Tongue (tissue), 2 donors: ENCODE measurements around the gene COG3. TPM values are rescaled to one million over a fixed set of nuclear protein-coding genes. Genes with fewer than 3 reads are reported as not detected.
A peak's percentile ranks its signal among the peaks of the same experiment; 100 is the strongest.
"Not testable (repeated sequence)": the region's sequence is repeated elsewhere in the genome, so short reads cannot be mapped to it uniquely, and the experiment has no call there.

ENCODE experiments used
- DNase-seq: peaks from one replicate; pipeline ENCODE4 v3.0.0-alpha.2; 2015
- total RNA-seq: library from RNA; depleted of rRNA; stranded (reverse); fragments of >200 nt; gene quantifications from one replicate; pipeline ENCODE4 v1.2.3, GENCODE V29; 2014

COG3 gene, protein sequence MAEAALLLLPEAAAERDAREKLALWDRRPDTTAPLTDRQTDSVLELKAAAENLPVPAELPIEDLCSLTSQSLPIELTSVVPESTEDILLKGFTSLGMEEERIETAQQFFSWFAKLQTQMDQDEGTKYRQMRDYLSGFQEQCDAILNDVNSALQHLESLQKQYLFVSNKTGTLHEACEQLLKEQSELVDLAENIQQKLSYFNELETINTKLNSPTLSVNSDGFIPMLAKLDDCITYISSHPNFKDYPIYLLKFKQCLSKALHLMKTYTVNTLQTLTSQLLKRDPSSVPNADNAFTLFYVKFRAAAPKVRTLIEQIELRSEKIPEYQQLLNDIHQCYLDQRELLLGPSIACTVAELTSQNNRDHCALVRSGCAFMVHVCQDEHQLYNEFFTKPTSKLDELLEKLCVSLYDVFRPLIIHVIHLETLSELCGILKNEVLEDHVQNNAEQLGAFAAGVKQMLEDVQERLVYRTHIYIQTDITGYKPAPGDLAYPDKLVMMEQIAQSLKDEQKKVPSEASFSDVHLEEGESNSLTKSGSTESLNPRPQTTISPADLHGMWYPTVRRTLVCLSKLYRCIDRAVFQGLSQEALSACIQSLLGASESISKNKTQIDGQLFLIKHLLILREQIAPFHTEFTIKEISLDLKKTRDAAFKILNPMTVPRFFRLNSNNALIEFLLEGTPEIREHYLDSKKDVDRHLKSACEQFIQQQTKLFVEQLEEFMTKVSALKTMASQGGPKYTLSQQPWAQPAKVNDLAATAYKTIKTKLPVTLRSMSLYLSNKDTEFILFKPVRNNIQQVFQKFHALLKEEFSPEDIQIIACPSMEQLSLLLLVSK
- 37.5 TPM for total RNA-seq

DNA sequence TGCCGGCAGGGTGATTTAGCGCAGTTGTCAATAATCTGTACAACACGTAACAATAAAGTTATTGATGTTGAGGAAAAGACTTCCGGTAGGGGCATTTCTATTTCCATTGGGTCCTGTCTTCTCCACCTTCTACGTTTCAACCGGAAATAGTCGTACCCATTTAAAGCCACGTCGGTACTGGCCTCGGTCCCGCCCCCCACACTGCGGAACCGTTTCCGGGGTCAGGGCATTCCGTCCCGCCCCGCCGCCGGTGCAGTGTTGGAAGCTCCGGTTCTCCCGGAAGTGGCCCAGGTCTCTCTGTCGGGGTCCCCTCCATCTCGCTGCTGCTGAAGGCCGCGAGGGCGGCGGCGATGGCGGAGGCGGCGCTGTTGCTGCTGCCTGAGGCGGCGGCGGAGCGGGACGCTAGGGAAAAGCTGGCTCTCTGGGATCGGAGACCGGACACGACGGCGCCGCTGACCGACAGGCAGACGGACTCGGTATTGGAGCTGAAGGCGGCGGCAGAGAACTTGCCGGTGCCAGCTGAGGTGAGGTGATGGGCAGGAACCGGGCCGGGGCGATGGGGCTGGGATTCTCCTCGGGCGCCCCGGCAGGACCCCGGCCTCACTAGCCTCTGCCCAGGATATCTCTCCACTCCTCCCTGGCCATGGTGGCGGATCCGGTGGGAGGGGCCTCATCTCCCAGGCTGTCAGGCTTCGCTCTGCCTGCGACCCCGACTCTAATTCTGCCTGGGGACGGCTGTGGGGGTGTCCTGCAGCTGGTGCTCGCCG, at the start of gene COG3:
Gene COG3 (plus strand): TSS at position 253 of the 767 bp plus-strand sequence. CDS start 98 bp downstream, at position 351.
- DNase-seq: peak; percentile 98

DNA sequence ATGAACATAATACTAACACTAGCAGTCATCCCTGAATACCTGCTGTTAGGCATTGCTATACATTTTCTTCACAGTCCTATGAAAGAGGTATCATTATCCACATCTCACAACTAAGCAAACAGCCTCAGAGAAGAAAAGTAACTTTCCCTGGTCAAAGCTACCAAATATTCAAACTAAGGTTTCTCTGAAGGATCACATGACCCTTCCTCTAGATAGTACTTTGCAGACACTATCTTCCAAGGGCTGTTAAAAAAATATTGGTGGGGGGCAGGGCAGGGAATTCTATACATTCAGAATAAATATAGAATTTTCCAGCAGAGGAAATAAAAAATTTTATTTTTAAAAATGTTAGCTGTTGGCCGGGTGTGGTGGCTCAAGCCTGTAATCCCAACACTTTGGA, 49.6 kb upstream of the COG3 start:
- no peak for DNase-seq

DNA sequence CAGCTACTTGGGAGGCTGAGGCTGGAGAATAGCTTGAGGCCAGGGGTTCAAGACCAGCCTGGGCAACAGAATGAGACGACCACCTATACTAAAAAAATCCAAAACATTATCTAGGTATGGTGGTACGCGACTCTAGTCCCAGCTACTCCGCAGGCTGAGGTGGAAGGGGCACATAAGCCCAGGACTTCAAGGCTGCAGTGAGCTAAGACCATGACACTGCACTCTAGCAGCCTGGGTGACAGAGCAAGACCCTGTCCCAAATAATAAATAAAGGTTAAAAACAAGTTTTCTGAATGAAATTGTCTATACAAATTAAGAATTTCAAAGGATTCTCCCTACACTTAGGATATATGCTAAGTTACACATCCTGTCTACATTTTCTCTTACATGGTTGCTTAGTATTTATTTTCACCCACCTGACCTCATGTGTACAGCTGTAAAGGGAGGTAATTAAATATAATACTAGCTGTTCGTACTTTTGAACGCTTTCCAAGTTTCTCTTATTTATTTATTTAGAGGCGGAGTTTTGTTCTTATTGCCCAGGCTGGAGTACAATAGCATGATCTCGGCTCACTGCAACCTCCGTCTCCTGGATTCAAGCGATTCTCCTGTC, 48.1 kb upstream of the COG3 start:
- no peak for DNase-seq

DNA sequence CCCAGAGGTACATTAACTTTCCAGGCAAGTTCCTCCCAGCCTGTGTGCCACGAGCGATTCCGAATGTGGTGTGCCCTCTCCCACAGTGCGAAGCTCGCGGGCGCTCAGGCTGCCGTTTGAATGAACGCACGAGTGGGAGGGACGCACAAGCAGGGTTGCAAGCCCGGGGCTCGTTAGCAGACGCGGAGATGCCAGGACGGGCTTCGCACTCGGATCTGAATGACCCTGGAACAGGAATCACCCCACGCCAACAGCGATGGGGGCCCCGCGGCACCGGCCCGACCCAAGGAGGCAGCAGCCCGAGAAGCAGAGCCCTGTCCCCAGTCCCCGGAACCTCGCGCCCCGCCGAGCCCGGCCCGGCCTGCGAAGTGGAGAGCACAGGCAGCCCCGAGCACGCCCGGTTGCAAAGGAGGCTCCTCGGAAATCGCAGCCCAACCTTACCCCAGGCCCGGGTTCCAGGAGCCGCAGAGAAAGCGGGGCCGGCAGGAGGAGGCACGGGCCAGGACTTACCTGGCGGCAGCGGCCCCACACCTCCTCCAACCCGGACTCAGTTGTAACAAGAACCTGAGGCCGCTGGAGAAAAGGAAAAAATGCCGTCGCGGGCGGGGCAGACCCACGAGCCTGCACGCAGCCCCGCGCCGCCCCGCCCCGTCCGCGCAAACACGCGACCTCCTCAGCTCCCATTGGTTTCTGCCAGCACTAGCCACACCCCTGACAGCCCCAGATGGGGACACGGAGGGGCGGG, 46.8 kb upstream of the COG3 start, which contains the start of gene SLC25A30:
Gene SLC25A30 (minus strand): TSS at position 584 of the 745 bp plus-strand sequence. CDS start 6,948 bp downstream, outside the sequence.
- DNase-seq: peak; percentile 96

DNA sequence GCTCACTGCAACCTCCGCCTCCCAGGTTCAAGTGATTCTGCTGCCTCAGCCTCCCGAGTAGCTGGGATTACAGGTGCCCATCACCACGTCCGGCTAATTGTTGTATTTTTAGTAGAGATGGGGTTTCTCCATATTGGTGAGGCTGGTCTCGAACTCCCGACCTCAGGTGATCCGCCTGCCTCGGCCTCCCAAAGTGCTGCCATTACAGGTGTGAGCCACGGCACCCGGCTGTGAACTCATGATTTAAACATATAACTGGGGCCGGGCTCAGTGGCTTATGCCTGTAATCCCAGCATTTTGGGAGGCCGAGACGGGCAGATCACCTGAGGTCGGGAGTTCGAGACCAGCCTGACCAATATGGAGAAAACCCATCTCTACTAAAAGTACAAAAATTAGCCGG, 45.4 kb upstream of the COG3 start:
- DNase-seq: not testable (repeated sequence)

DNA sequence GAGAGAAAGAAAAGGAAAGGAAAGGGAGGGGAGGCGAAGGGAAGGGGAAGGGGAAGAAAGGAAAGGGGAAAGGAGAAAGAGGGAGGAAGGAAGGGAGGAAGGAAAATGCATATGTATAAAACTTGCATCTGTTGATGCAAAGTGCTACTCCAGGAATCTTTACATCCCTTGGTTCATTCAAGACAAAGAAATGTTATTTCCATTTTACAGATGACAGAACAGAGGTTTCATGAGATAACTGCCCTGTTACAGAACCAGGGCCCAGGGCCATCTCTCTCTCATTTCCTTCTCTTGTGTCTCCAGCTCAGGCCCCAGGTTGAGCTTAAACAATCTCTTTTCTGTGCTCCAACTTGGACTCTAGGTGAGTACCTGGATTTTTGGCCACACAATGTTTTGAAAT, 44.8 kb upstream of the COG3 start:
- DNase-seq: no peak

DNA sequence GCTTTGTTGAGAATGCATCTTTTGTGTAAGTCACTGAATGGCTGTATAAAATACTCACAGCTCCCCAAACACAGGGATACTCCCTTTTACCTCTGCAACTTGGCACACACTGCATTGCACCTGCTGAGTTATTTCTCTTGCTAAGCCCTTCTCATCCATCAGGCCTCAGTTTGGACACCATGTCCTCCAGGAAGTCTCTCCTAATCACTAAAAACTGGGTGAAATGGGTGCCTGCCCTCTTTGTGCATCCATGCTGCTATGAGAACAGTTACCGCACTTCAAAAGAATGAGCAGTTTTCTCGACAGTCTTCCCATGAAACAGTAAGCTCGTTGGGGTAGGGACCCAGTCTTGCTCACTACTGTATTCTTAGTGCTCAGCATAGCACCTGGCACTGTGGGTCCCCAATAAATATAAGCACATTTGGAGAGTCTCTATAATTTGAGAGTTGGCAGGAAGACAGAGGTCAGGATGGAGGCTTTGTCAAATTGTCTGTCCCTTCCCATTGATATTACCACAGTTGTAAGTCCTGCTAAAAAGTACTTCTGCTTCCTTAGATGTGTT, 41.9 kb upstream of the COG3 start:
- DNase-seq: no peak

DNA sequence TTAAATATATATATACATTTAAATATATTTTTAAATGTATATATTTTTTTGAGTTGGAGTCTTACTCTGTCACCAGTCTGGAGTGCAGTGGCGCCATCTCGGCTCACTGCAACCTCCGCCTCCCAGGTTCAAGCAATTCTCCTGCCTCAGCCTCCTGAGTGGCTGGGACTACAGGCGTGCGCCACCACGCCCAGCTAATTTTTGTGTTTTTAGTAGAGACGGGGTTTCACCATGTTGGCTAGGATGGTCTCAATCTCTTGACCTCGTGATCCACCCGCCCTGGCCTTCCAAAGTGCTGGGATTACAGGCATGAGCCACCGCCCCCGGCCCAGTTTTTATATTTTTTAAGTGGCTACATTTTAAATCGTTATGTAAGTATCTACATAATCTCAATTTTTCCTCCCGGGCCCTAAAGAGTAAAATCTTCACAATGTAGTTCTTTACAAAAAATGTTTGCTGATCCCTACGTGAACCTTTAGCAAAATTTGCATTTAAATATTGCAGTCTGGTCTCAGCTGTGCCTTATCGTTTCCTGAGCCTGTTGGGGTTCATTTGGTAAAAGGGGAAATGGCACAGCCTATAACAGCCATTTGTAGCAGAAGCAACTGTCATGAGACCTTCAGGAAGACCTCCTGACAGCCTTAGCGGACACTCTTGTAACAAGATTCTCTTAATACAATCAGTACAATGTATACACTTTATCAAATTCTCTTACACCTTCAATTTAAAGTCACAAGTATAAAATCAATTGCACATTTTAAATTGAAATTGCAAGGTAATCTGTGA, 38.5 kb upstream of the COG3 start:
- DNase-seq: not testable (repeated sequence)

DNA sequence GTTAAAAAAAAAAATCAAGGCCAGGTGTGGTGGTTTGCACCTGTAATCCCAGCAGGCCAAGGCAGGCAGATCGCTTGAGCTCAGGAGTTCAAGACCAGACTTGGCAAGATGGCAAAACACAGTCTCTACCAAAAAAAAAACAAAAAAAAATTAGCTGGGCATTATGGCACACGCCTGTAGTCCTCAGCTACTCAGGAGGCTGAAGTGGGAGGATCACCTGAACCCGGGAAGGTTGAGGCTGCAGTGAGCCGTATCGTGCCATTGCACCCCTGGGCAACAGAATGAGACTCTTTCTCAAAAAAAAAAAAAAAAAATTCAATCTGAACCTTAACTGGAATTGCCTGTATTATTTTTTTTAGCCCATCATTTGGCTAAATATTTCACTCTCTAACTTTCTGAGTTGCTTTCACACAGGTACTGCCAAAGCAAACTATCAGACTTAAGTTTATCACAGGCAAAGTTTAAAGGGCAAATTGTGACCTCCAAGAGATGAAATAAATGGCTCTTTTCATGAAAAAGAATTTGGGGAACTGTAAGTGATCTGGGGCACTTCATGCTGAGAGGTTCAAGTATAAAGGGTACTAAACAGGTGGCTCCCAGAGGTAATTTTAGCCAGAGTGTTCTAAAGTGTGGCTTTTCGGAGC, 31.9 kb upstream of the COG3 start:
- no peak for DNase-seq

DNA sequence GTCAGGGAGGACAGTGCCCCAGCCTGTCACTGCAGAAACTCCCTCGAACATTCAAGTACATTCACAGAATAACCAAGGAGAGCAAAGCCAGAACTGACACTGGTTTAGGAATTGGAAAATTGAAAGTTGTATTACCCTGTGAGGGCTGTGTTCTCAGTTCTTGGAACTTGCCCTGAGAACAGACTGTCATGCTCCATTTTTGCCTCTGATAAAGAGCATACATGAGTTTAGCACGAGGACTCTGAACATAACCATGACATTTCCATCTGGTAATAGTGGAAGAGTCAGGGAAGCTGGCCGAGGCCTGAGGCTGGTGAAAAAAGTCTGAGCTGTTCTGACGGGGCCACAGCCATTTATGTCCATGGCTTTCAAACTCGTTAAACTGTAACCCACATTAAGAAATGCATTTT, 31.4 kb upstream of the COG3 start:
- DNase-seq: no peak

DNA sequence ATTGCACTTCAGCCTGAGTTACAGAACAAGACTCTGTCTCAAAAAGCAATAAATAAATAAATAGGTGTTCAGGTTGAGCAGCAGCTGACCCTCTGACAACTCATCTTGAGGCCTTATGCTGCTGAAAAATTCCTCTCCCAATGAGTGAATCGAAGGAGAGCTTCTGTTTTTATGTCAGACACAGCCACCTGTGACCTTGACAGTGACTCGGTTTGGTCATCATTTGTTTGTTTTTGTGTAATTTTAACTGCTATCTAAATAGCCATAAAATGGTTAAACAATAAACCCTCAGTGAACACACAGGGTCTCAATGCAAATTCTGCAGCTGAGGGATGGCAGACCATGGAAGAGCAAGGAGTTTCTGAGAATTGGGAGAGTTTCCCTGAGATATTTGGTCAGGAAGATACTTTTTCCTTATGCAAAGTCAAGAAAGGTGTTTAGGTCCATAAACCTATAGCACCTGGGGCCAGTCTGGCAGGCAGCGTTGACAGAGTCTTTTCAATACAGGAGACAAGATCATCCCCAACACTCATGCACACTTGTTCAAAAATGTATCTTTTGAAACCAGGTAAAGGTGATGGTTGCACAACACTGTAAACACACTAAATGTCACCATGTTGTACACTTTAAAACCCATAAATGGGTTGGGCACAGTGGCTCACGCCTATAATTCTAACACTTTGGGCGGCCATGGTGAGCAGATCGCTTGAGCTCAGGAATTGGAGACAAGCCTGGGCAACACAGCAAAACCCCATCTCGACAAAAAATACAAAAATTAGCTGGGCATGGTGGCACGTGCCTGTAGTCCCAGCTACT, 30.0 kb upstream of the COG3 start:
- no peak for DNase-seq

DNA sequence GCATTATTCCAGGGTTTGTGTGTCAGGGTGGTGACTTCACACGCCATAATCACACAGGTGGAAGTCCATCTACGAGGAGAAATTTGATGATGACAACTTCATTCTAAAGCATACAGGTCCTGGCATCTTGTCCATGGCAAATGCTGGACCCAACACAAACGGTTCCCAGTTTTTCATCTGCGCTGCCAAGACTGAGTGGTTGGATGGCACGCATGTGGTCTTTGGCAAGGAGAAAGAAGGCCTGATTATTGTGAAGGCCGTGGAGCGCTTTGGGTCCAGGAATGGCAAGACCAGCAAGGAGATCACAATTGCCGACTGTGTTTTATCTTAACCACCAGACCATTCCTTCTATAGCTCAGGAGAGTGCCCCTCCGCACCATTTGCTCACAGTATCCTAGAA, 28.4 kb upstream of the COG3 start:
- DNase-seq: no peak

DNA sequence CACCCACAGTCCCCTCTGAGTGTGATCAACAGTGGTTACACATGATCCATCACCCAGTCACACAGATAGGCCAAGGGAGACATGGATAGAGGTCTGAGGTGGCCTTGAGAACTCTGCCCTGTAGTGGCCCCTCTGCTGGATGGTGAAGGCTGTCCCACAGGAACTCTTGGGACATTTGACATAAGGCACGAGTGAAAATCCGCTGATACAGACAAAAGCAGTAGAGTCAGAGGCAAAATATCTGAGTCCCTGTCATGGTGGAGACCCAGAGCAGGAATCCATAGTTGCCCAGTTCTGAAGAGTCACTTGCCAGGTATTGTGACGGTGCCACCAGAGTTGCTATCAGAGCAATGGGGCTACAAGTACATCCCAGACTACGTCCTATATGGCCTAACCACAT, 27.8 kb upstream of the COG3 start:
- no peak for DNase-seq

DNA sequence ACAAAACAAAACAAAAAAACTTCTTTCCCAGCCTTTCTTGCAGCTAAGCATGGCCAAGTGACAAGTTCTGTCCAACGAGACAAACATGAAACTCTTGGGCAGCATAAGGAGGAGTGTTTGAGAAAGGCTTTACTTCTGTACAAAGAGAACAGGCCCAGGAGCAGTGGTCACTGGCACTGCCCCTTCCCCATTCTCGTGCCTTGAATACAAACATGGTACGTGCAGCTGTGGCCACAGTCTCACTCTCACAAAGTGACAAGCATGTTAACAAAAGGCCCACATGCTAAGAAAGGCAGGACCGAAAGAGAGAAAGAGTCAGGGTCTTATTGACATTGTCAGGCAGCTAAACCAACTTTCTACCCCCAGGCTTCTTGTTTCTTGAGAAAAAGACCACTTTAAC, 26.8 kb upstream of the COG3 start:
- DNase-seq: no peak

DNA sequence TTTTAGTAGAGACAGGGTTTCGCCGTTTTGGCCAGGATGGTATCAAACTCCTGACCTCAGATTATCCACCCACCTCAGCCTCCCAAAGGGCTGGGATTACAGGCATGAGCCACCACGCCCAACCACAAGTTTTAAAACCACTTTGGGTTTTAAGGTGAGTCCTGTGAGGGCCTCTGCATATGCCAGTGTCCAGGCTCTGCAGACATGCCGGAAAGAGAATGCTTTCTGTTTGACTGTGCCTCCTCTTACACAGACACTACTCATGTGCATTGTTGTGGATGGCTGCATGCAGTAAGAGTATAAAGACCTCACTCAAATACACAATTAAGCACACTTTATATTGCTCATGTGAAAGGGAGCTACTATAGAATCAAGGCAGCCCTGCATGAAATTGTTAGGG, 25.7 kb upstream of the COG3 start:
- DNase-seq: no peak

DNA sequence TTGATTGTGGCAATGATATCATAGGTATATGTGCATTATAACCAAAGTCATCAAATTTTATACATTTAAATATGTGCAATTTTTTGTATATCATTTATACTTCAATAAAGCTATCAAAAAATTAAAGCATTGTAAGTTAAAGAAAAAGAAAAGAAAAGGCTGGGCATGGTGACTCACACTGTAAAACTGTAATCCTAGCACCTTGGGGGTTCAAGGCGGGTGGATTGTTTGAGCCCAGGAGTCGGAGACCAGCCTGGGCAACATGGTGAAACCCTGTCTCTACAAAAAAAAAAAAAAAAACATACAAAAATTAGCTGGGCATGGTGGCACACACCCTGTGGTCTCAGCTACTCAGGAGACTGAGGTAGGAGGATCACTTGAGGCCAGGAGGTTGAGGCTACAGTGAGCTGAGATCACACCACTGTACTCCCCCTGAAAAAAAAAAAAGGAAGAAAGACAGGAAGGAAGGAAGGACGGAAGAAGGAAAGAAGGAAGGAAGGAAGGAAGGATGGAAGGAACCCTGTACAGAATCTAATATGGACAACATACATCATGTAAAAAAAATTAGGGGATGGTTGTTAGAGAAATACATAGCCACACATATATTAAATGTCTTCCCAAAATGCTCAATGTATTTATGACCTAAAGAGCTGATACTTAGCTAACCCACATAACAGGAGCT, 24.8 kb upstream of the COG3 start:
- DNase-seq: no peak

DNA sequence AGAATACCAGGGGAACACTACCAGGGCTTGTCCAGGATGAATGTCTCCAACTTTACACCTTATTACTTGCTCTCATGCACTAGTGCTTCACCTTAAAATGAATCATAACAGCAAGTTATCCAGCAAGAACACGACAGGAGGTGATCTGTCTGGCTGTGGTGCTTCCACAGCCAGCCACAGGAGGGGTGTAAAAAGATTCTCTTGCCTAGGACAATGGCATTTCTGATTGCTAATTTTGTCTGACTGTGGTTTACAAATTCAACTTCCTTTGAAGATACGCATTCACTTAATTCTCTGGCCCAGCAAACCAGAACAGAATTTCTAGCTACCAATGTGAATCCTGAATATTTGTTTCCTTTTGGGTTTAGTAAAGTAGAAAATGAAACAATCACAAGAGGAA, 23.1 kb upstream of the COG3 start:
- no peak for DNase-seq

DNA sequence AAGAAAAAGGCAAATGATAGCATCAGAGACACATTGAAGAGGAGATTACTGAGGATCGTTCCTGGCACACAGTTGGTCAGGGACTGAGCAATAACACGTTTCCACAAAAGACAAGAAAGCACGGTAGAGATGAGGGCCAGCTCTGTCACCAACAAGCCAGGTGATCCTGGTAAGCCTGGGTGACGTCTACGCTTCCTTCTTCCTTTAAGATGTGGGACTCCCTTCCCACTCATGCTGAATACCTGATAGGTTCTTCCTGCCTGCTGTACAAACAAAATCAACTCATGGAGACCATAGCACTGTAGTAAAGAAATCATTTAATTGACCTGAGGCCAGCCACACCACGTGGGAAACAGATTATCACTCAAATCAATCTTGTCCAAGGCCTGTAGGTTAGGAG, 19.7 kb upstream of the COG3 start:
- no peak for DNase-seq
